Vagina (tissue), 2 donors: ENCODE data around the gene EFNA1. TPM values are rescaled to one million over a fixed set of nuclear protein-coding genes. Genes with fewer than 3 reads are reported as not detected.

Source experiments
- DNase-seq, 2 donors: peaks; one replicate each; pipeline ENCODE4 v3.0.0-alpha.2; 2017; ENCODE audit errors: extremely low spot score in 2 of 2
- H3K27ac ChIP-seq: fragments of 200-600 bp; sonication (generic); one replicate; pipeline ENCODE4 v1.5.1; 2019
- H3K27me3 ChIP-seq: fragments of 200-600 bp; sonication (generic); one replicate; pipeline ENCODE4 v1.5.1; 2019
- H3K36me3 ChIP-seq, 2 donors: fragments of 200-600 bp; sonication (generic); one replicate each; pipeline ENCODE4 v1.5.1; 2017 to 2019
- H3K4me1 ChIP-seq: fragments of 200-600 bp; sonication (generic); one replicate; pipeline ENCODE4 v1.5.1; 2019
- H3K4me3 ChIP-seq, 2 donors: fragments of 200-600 bp; sonication (generic); 1 replicate in 1 of 2; 2 replicates in 1 of 2; pipeline ENCODE4 v1.5.1; 2016 to 2019
- H3K9me3 ChIP-seq: fragments of 200-600 bp; sonication (generic); one replicate; pipeline ENCODE4 v1.5.1; 2019
- POLR2A ChIP-seq, 2 donors: fragments of 450-650 bp; IDR thresholded peaks; one replicate each; pipeline ENCODE4 v1.6.1; 2017; ENCODE audit warnings: antibody characterized with exemption in 2 of 2, mild to moderate bottlenecking in 2 of 2, moderate library complexity in 2 of 2
- POLR2AphosphoS5 ChIP-seq, 2 donors: sonication (generic); formaldehyde crosslinking; IDR thresholded peaks; one replicate each; pipeline ENCODE4 v1.9.0; 2017; ENCODE audit warnings: antibody characterized with exemption in 2 of 2, mild to moderate bottlenecking in 2 of 2, low read depth in 1 of 2; ENCODE audit not compliant: insufficient read depth in 1 of 2
- intact Hi-C: fragments of 100-400 bp; cut with DNase I; formaldehyde crosslinking; loops from one replicate; pipeline ENCODE4 v1.15.1; 2023
- total RNA-seq: library from RNA; depleted of rRNA; stranded (reverse); fragments of >200 nt; gene quantifications from one replicate; pipeline ENCODE4 v1.2.3, GENCODE V29; 2016
- TF ChIP-seq, protein P1 (sequence below), 3 experiments: fragments of 450-650 bp in 2 of 3; fragments of 200-600 bp in 1 of 3; sonication (generic) in 1 of 3; IDR thresholded peaks; one replicate each; pipeline ENCODE4 v1.5.1; 2017 to 2019; ENCODE audit warnings: antibody characterized with exemption in 3 of 3, mild to moderate bottlenecking in 2 of 3, moderate library complexity in 2 of 3

The EFNA1 gene
- total RNA-seq, 1 donor from 2014 or later, result 57.9 TPM

GRCh38 chr1:155179112-155180031 is 51.7 kb downstream of the EFNA1 start:
- intact Hi-C loops, result loop anchor here (5.0 kb wide), 1 partner anchor 48 kb away; no protein-coding TSS in a partner anchor
- H3K9me3 ChIP-seq, result no peaks in the 10 kb centered on the region
- no peaks in the 10 kb centered on the region for H3K27me3 ChIP-seq
- no peak overlapping the region for H3K4me3 ChIP-seq
- TF ChIP-seq POLR2AphosphoS5 (IDR thresholded peaks at IDR 0.05; ENCODE audit: insufficient read depth in 1 of 2, low read depth in 1 of 2), result no peak
- TF ChIP-seq POLR2A (IDR thresholded peaks at IDR 0.05), result no peak
- TF ChIP-seq, protein P1, sequence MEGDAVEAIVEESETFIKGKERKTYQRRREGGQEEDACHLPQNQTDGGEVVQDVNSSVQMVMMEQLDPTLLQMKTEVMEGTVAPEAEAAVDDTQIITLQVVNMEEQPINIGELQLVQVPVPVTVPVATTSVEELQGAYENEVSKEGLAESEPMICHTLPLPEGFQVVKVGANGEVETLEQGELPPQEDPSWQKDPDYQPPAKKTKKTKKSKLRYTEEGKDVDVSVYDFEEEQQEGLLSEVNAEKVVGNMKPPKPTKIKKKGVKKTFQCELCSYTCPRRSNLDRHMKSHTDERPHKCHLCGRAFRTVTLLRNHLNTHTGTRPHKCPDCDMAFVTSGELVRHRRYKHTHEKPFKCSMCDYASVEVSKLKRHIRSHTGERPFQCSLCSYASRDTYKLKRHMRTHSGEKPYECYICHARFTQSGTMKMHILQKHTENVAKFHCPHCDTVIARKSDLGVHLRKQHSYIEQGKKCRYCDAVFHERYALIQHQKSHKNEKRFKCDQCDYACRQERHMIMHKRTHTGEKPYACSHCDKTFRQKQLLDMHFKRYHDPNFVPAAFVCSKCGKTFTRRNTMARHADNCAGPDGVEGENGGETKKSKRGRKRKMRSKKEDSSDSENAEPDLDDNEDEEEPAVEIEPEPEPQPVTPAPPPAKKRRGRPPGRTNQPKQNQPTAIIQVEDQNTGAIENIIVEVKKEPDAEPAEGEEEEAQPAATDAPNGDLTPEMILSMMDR (IDR thresholded peaks at IDR 0.05), result no peak
- no peak overlapping the region for H3K27ac ChIP-seq
- peak in 1 of 2 donors; percentile 81 for DNase-seq
- H3K36me3 ChIP-seq, result no peaks in the 10 kb centered on the region
- peaks cover 12% of the 10 kb centered on the region for H3K4me1 ChIP-seq

DNA sequence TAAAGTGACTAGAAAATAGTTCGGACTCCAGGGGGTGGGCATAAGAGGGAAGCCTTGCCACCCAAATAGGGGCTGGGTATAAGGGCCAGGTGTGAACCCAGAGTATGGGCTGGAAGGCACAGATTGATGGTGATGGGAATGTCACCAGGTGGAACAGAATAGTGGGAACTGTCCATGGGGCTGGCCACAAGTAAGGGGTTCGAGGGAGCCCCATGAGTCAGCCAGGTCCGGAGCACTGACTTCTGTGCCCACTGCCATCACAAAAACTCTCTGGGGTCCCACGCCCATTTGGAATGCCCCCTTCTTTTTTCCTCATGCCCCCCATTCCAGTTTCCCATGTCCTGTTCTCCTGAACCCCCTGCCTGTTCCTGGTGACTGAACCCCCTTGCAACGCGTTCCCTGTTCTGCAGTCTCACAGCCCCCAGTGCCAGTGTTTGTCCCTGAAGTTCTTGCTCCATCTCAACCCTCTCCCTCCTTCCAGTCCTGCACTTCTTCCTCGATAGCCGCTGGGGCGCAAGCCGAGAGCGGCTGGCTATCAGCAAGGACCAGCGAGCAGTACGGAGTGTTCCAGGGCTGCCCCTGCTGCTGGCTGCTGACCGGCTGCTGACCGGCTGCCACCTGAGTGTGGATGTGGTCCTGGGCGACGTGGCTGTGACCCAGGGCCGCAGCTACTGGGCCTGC is 53.8 kb downstream of the EFNA1 start:
- no peak overlapping the region for H3K27ac ChIP-seq
- H3K4me1 ChIP-seq, result peaks cover 5% of the 10 kb centered on the region
- intact Hi-C loops, result no loop called here
- DNase-seq, result peak in 1 of 2 donors; percentile 54
- H3K27me3 ChIP-seq, result no peaks in the 10 kb centered on the region
- no peak overlapping the region for H3K4me3 ChIP-seq
- no peaks in the 10 kb centered on the region for H3K9me3 ChIP-seq
- TF ChIP-seq POLR2AphosphoS5 (IDR thresholded peaks at IDR 0.05; ENCODE audit: insufficient read depth in 1 of 2, low read depth in 1 of 2) (no peak), POLR2A (IDR thresholded peaks at IDR 0.05) (no peak)
- TF ChIP-seq, protein P1 (IDR thresholded peaks at IDR 0.05), result no peak
- H3K36me3 ChIP-seq, result no peaks in the 10 kb centered on the region

GRCh38 chr1:155182052-155182550 is 54.4 kb downstream of the EFNA1 start:
- intact Hi-C loops, result no loop called here
- H3K27ac ChIP-seq, result no peak overlapping the region
- peaks cover 1% of the 10 kb centered on the region for H3K4me1 ChIP-seq

GRCh38 chr1:155183775-155184221 is 56.1 kb downstream of the EFNA1 start:
- H3K27me3 ChIP-seq, result no peaks in the 10 kb centered on the region
- no peaks in the 10 kb centered on the region for H3K4me1 ChIP-seq
- intact Hi-C loops, result no loop called here
- no peaks in the 10 kb centered on the region for H3K9me3 ChIP-seq
- H3K36me3 ChIP-seq, result no peaks in the 10 kb centered on the region
- no peak for DNase-seq
- no peak overlapping the region for H3K4me3 ChIP-seq
- no peak overlapping the region for H3K27ac ChIP-seq
- TF ChIP-seq, protein P1 (IDR thresholded peaks at IDR 0.05), result no peak
- no peak for TF ChIP-seq POLR2AphosphoS5 (IDR thresholded peaks at IDR 0.05; ENCODE audit: insufficient read depth in 1 of 2, low read depth in 1 of 2)

More at GRCh38 chr1:155182052-155182550, 54.4 kb downstream of the EFNA1 start:
- H3K27me3 ChIP-seq, result no peaks in the 10 kb centered on the region
- TF ChIP-seq POLR2AphosphoS5 (IDR thresholded peaks at IDR 0.05; ENCODE audit: insufficient read depth in 1 of 2, low read depth in 1 of 2) (no peak), POLR2A (IDR thresholded peaks at IDR 0.05) (no peak)
- TF ChIP-seq, protein P1 (IDR thresholded peaks at IDR 0.05), result no peak
- DNase-seq, result peak in 1 of 2 donors; percentile 79
- no peak overlapping the region for H3K4me3 ChIP-seq
- H3K36me3 ChIP-seq, result no peaks in the 10 kb centered on the region
- no peaks in the 10 kb centered on the region for H3K9me3 ChIP-seq
